Activated CD4-positive, CD25-positive, alpha-beta regulatory T cell (primary cell): ENCODE results near the gene IGFBP2.

Source experiments
- DNase-seq, 4 experiments: peaks; one replicate each; lab custom pipeline; 2025; lab: John Stamatoyannopoulos, UW

Gene IGFBP2

DNA sequence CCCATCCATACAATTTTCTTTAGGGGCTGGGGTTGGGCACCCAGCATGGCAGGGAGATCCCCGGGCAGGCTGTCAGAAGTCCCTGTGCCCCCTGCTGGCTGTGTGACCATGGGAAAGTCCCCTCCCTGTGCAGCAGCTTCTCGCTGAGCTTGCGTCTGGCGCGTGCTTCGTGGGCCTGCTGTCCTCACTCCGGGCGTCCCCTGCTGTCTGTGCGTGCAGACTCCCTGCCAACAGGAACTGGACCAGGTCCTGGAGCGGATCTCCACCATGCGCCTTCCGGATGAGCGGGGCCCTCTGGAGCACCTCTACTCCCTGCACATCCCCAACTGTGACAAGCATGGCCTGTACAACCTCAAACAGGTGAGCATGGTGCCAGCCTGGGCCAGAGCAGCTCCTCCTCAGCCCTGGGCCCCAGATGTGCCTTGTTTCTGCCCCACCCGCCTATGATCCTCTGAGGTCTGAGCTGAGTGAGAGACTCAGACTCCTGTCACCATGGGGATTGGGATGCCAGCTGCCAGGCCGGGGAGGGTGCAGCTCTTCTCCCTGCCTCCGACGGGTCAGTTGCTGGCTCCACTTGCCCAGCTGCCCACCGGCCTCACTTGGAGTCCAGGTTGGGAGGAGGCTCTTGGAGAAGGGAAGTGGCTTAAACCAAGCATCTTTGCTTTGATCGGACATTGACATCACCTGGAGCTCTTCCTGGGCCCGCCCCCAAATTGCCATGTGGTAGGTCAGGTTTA lies 28.6 kb downstream of the IGFBP2 start:
- DNase-seq = no peak

GRCh38 chr2:216663106-216663505 lies 29.9 kb downstream of the IGFBP2 start:
- no peak for DNase-seq

- no peak for DNase-seq
These were observed 30.6 kb downstream of the IGFBP2 start for GRCh38 chr2:216663846-216664245.

DNA sequence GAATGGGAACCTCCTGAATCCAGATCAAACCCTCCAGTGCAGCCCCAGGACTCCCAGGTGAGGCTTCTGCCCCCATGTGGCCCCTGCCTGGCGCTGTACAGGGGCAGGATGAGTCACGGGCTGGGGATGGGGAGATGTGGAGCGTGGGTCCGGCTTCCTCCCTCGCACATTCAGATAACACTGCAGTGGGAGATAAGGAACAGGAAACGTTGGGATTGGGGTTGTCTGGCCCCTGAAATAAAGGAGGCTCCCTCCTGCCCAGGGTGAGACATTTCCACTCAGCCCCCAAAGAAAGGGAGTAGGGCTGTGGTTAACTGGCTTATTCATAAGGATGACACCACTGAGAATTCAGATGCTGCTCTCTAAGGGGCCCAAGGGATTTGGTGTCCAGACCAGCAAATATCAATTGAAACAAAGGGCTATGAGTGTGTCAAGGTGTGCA lies 31.4 kb downstream of the IGFBP2 start:
- no peak for DNase-seq

DNA sequence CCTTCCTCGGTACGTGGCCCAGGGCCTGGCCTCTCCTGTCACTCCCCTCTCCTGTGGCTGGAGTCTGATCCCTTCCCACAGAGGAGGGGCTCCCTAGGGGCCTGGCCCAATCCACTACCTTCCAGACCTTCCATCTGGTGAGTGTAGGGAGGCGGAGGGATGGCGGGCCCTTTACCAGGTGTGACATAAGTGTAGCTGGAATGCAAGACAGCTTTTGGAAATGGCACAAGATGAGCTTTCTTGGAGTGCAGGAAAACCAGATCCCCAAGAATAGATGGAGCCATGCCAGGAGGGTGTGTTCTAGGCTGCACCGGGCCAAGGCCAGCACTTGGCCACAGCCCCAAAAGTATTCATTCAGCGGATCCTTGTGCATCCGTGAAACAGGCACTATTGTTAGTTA lies 32.0 kb downstream of the IGFBP2 start:
- no peak for DNase-seq

GRCh38 chr2:216665717-216666116 lies 32.5 kb downstream of the IGFBP2 start:
- no peak for DNase-seq

DNA sequence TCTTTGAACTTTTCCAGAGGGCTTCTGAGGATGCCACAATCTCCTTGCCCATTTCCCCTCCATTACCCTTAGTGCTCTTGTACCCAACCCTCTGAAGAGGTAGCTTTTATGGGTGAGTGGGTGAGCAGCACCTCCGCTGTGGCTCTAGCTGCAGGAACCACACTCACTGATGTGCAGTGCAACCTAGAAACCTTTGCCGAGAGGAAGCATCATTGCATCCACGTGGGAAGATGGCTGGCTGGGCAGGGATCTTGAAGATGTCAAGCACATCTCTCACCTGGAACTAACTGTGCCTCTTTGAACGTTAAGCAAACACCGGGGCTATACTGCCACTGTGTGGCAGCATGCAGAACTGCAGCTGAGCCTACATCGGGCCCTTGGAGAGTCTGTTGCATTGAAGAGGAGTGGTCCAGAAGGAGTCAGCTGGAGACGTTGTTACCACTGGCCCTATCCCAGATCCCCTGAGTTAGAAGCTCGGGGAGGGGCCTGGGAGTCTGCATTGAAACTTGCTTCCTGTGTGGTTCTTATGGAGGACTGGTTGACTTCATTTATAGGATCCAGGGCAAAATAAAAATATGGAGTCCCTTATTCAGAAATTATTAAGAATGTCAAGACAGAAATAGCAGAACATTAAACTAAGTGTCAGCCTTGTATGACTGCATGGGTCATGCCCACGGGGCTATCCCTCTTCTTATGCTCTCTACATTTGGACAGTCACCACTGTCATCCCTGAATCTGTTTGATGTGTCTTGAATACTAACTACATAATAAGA lies 33.4 kb downstream of the IGFBP2 start:
- peak in 3 of 4 experiments; percentile 29 to 49 (median 37) for DNase-seq

GRCh38 chr2:216670266-216671080 lies 37.3 kb downstream of the IGFBP2 start:
- DNase-seq = no peak

DNA sequence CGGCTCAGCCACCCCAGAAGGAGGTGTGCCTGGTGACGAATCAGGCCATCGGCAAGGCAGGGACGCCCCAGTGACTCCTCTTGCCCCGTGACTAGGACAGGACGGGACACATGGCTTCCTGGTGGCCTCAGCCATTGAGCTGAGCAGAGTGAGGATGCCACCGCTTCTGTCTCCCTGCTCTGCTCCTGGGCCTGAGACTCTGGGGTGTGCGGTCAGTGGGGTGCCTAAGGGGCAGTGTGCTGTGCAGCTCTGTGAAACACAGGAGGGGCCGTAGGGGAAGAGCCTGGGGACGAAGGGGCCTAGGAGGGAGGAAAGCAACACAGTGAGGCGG lies 37.8 kb downstream of the IGFBP2 start:
- DNase-seq = no peak

GRCh38 chr2:216671791-216672343 lies 38.6 kb downstream of the IGFBP2 start:
- no peak for DNase-seq

DNA sequence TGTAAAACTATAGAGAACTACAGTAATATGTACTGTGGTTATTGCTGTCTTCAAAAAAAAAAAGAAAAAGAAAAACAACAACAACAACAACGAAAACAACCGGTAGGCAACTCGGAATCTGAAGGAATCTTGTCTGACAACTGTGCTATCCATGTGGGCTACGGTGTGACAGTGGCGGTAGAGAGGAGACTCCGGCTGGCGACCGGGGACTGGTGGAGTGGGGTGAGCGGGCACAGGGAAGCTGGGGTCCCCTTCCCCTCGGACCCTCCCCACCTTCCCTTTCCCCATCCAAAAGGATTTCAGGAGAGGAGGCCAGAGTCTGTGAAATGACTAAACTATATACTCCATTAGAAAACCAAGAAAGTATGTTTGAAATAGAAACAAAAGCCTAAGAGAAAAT lies 39.2 kb downstream of the IGFBP2 start:
- DNase-seq = no peak

- DNase-seq = no peak
These were observed 39.8 kb downstream of the IGFBP2 start for GRCh38 chr2:216673021-216673420.

DNA sequence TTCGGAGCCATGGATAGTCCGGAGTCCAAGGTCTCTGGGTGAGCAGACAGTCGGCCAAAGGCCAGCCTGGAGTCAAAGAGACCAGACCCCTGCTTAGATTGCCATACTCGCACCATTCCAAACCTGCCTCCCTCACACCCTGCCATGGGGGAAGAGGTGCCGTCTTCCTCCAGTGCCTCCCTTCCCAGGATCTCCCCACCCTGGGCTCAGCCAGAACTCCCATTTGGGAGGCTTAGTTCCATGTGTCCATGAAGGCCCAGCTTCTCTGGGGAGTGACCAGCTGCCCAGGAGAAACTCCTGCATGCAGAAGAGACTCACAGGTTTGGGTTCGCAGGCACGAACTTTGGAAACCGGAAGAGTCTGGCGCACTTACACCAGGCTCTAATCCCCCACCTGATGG lies 40.4 kb downstream of the IGFBP2 start:
- no peak for DNase-seq

GRCh38 chr2:216674376-216674775 lies 41.2 kb downstream of the IGFBP2 start:
- DNase-seq = no peak

DNA sequence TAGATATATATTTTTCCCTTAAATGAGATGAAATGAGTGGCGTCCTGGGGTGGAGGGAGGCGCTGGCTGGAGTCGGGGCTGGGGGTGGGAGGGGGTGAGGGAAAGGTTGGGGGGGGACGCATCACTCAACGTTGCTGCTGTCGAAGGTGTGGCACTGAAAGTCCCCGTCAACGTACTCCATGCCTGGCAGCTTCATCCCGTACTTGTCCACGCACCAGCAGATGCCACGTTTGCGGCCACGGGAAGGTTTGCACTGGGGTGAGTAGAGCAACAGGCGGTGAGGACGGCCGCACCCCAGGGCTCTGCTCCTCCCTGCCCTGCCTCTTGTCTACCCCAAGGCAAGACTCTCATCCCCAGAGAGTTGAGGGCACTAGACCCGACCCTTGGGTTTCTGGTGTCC lies 43.4 kb downstream of the IGFBP2 start:
- no peak for DNase-seq

DNA sequence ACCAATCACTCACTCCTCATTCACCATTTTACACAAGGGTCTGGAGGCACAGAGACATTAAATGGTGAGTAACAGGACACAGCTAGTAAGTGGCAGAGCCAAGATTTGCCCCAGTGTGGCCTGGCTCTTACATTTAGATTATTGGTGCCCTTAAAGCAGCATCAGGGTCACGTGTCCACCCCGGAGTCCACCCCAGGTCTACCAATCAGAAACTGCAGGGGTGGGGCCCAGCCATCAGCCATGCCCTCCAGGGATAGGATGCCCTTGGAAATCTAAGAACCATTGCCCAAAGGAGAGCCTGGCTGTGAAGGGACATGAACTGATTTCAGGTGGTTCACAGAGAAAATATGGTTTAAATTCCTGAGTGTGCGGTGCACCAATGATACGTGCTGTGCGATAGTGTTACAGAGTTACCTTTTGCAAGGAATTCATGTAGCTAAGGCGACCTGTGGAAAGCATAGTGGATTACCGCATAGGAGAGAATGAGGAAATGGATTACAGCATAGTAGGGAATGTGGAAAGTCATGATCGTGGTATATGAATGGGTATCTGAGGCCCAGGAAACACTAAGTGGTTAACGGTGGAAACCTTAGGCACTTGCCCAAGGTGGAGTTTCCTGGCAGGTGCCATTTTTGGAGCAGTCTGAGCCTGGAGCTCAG lies 44.3 kb downstream of the IGFBP2 start:
- no peak for DNase-seq

GRCh38 chr2:216678098-216678465 lies 44.9 kb downstream of the IGFBP2 start:
- no peak for DNase-seq

- no peak for DNase-seq
These were observed 45.8 kb downstream of the IGFBP2 start for GRCh38 chr2:216678813-216679657.

- no peak for DNase-seq
These were observed 46.4 kb downstream of the IGFBP2 start for GRCh38 chr2:216679658-216680024.

GRCh38 chr2:216680951-216681629 lies 47.9 kb downstream of the IGFBP2 start:
- DNase-seq = no peak
